GM11168 (cell line): Measurements from ENCODE around the gene SCN3A.

Experiments
- in situ Hi-C: fragments of 300-500 bp; cut with MboI; formaldehyde crosslinking; loops from one replicate; pipeline ENCODE4 v1.12.0; 2022; ENCODE audit warnings: low sequenced_read_pairs; ENCODE audit not compliant: unreplicated experiment

The SCN3A gene

GRCh38 chr2:165064743-165065142 is 139.1 kb downstream of the SCN3A start:
- in situ Hi-C loops, result no loop called here

- in situ Hi-C loops, result no loop called here
Measured at GRCh38 chr2:165060411-165060810, 143.4 kb downstream of the SCN3A start.

- in situ Hi-C loops, result no loop called here
Measured at GRCh38 chr2:165058476-165059265, 145.2 kb downstream of the SCN3A start.

GRCh38 chr2:165057931-165058330 is 145.9 kb downstream of the SCN3A start:
- in situ Hi-C loops, result no loop called here

- in situ Hi-C loops, result no loop called here
Measured at GRCh38 chr2:165057308-165057707, 146.5 kb downstream of the SCN3A start.

- in situ Hi-C loops, result no loop called here
Measured at GRCh38 chr2:165056564-165056963, 147.3 kb downstream of the SCN3A start.

GRCh38 chr2:165055082-165055851 is 148.6 kb downstream of the SCN3A start:
- in situ Hi-C loops, result no loop called here

GRCh38 chr2:165054652-165055051 is 149.2 kb downstream of the SCN3A start:
- in situ Hi-C loops, result no loop called here

- in situ Hi-C loops, result no loop called here
Measured at GRCh38 chr2:165044505-165045303, 159.1 kb downstream of the SCN3A start.
